ENCODE results near the gene MIGA2.

The MIGA2 gene

DNA sequence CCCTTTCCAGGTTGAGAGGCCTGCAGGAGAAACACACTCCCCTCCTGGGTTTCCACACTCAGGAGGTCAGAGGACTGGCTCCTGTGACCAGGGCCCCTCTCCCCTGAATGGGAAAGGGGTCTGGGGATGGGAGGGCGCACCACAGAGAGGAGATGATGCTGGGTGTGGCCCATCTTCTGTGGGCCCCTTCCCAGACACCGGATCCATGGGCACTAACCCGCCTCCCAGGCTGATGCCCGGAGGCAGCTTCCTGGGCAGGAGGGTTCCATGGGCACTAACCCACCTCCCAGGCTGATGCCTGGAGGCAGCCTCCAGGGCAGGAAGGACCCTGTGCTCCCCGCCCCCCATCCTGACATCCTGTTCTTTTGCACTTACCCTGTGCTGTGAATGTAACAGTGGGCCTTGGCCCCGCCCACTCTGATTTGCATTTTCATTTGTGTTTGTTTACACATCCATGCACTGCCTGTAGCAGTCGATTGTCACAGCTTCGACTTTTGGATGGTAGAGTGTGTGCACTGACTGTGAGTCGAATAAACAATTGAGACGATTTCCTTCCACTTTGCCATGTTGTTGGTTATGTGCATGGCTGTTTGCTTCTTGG lies 35.2 kb downstream of the MIGA2 start:
- DNase-seq (ENCODE audit: extremely low read depth in 1 of 2, low read depth in 1 of 2) = no peak

DNA sequence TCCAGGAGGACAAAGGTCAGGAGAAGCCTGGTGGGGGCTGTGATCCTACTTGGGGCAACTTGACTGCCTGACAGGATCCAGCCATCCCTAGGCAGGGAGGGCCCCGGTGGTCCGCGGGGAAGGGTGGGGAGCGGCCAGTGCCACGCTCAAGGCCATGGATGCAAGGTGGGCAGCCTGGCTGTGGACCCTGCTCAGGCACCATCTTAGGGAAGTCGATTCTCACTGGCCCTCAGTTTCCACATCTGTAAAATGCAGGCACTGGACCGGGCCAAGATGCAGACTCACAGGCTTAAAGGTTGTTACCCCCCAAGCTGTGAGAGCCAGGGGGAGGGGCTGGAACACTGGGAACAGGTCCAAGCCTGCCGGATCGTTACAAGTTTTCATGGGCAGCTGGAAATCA lies 35.7 kb downstream of the MIGA2 start:
- no peak for DNase-seq (ENCODE audit: extremely low read depth in 1 of 2, low read depth in 1 of 2)

DNA sequence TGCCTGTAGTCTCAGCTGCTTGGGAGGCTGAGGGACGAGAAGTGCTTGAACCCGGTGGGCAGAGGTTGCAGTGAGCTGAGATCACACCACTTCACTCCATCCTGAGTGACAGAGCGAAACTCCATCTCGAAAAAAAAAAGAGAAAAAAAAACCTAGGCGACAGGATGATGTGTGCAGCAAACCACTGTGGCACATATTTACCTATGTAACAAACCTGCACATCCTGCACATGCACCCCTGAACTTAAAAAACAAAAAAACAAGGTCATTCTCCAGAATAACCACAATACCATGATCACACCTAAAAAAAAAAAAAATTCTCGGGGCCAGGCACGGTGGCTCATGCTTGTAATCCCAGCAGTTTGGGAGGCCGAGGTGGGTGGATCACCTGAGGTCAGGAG lies 37.0 kb downstream of the MIGA2 start:
- DNase-seq (ENCODE audit: extremely low read depth in 1 of 2, low read depth in 1 of 2) = no peak

DNA sequence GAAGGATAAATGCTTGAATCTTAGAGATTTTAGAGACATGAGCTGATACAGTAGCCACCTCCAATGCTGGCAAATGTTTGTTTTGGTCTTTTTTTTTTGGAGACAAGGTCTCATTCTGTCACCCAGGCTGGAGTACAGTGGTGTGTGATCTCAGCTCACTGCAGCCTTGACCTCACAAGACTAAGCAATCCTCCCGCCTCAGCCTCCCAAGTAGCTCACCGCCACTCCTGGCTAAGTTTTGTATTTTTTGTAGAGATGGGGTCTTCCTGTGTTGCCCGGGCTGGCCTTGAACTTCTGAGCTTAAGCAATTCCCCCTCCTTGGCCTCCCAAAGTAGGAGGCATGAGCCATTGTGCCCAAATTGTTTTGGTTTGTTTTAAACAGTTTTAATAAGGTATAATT lies 37.7 kb downstream of the MIGA2 start:
- DNase-seq (ENCODE audit: extremely low read depth in 1 of 2, low read depth in 1 of 2) = no peak

DNA sequence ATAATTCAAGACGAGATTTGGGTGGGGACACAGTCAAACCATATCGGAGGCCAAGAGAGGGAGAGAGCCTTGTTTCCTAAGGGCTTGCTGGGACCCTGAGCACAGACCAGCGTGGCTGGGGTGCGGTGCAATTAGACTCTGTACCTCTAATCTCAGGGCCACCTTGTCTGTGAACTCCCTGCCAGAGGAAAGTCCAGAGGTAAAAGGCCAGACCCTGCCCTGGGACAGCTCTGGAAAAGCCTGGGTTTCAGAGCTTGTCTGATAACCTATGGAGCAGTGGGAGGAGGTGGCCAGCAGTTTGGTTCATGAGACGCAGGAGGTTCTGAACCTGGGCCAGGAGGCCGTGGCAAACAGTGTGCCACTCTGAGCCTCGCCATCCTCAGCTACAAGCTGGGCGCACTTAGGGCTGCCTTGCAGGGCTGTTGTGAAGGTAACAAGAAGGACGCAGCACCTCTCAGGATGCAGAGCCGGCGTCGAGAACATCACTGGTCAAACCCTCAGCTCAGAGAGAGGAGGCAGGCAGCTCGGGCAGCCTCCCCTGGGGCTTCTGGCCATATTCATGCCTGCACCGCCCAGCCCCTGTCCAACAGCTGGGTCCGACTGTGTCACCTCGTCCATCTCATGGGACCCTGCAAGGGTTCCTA lies 39.7 kb downstream of the MIGA2 start:
- no peak for DNase-seq (ENCODE audit: extremely low read depth in 1 of 2, low read depth in 1 of 2)

DNA sequence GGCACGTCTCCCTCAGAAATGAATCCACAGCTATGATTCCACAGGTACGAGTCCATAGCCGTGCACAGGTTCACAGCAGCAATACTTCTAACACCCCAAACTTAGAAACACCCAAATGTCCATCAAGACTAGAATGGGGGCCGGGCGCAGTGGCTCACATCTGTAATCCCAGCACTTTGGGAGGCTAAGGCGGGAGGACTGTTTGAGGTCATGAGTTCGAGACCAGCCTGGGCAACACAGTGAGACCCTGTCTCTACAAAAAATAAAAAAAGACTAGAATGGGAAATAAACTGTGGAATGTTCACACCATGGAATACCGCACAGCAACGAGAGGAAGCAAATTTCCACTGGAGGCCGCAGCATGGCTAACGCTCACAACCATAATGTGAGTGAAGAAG lies 40.2 kb downstream of the MIGA2 start:
- no peak for DNase-seq (ENCODE audit: extremely low read depth in 1 of 2, low read depth in 1 of 2)

DNA sequence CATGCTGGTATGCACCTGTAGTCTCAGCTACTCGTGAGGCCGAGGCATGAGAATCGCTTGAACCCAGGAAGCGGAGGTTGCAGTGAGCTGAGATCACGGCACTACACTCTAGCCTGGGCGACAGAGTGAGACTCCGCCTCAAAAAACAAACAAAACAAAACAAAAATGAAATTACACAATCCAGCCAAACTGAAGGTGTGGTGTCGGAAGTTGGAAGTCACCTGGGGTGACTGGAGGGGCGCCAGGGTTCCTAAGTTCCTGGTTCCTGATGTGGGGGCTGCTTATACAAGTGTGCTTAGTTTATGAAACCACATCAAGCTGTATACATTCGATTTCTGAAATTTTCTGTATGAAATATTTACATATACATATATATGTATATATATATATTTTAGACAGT lies 40.8 kb downstream of the MIGA2 start:
- DNase-seq (ENCODE audit: extremely low read depth in 1 of 2, low read depth in 1 of 2) = no peak

DNA sequence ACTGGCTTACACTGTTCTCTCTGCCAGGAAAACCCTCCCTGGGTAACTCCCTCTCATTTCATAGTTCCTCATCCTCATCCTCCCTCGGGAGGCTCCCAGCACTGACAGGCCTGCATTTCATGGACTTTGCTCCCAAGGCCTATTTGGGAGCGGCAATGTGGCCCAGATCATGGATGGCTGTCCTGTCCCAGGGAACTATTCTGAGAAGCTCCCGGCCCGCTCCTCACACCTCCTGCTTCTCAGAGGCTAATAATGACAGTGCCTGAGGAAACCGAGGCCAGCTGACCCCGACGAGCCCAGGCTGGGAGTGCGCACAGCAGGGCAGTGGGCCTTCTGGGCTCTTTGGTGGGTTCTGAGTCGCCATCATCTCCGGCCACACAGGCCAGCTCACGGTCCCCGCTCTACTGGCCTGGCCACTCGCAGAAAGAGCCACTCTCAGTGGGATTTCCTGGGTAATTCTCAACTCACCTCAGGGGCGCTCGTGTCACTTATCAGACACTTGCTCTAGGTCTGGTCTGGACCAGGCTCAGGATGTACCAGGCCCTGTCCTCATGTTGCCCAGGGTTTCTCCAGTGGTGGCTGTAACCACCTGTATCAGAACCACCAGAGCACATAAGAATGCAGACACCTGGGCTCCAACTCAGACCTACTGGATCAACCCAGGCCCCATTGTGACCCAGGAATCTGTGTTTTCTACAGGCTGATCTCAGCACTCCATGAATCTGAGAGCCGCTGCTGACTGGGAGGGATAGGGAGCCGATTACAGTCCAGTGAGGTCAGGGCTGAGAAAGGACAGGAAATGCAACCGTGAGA lies 42.5 kb downstream of the MIGA2 start:
- DNase-seq (ENCODE audit: extremely low read depth in 1 of 2, low read depth in 1 of 2) = no peak

DNA sequence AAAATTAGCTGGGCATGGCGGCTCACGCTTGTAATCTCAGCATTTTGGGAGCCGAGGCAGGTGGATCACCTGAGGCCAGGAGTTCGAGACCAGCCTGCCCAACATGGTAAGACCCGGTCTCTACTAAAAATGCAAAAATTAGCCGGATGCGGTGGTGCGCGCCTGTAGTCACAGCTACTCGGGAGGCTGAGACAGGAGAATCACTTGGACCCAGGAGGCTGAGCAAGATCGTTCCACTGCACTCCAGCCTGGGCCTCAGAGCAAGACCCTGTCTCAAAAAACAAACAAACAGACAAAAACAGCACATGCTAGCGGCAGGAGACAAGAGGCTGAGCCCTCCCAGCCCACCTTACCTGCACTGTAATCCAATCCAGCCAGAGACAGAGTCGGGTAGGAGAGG lies 43.4 kb downstream of the MIGA2 start:
- no peak for DNase-seq (ENCODE audit: extremely low read depth in 1 of 2, low read depth in 1 of 2)

DNA sequence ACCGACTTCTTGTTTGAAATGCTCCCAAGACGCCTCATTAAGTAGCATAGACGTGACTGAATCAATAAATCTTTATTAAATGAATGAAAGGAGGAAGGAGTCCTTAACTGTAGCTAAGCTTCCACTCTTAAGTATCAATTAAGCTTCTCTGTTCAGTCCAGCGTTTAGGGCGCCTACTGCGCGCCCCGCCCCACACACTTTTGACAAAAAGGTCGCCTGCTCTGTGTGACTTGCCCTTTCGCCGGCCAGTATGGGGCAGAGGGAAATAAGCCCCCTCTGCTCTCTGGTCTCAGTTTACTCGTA lies 43.8 kb downstream of the MIGA2 start:
- no peak for DNase-seq (ENCODE audit: extremely low read depth in 1 of 2, low read depth in 1 of 2)

DNA sequence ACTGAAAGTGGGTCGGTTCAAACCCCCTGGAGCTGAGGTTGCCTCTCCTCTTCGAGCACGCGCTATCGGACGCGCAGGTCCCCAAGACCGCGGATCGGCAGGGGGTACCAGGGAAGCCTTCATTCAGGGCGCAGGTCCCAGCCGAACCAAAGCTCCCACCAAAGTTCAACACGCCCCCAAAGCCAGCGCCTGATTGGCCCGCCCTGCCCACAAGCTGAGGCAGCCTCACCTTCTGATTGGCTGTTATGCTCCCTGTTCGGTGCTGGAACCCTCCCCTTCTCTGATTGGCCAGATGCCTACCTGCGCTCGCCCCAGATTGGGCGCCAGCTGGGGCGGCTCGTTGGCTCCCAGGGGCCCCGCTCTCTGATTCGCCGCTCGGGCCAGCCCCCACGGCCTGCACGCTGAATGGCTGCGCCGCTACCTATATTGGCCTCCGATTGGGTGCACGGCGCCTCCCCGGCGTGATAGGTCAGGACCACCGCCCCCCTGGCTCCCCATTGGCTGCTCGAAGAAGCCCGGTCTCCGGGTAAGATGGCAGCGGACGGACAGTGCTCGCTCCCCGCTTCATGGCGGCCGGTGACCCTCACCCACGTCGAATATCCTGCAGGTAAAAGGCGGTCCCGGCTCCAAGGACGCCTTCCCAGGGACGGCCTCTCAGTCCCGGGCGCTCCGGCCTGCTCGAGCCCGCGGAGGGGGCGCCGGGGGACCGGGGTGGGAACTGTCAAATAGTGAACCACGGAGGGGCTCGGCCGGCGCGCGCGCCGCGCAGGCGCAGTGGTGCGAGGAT lies 44.4 kb downstream of the MIGA2 start, which contains the start of gene DOLPP1:
DOLPP1 (plus strand) TSS at position 511 of the 787 bp plus-strand sequence; CDS start at position 532, 21 bp downstream.
- DNase-seq (ENCODE audit: extremely low read depth in 1 of 2, low read depth in 1 of 2) = peak; percentile 95 to 97

DNA sequence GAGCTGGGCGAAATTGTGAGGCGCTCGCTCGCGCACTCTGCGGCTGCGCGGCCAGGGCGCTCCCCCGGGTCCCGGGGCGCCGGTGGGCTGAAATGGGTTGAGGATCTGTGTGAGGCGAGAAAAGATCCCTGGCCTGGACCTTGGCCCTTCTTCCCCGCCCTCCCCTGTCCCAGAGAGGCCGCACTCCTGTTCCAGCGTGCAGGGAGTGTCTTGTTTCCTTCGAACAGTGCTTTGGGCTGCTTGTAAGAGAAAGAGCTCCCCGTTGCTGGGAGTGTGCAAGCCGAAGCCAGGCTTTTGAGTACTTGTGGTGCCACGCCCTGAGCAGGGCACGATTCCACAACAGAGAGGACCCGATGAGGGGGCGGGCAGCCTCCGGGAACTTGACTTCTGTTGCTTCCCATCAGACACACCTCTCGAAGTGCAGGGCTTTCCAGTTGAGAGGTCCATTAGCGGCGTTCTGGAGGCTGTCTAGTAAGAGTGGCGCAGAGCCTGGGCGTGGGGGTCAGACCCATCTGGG lies 45.0 kb downstream of the MIGA2 start:
- DNase-seq (ENCODE audit: extremely low read depth in 1 of 2, low read depth in 1 of 2) = no peak

DNA sequence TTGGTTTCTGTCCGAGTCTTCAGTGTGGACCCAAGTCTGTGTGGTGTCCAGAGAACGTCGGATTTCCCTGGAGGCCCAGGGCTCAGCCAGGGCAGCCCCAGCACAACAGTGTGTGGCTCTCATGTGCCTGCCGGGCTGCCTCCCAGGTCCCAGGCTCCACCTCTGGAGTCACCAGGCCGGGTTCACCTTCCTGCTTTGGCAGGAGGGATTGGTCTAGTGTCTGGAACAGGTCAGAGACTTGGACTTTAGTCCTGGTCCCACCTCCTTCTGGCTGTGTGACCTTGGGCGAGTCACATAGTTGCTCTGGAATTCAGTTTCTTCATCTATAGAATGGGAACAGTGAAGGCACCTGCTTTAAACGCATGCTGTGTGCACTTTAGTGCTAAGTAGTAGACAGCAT lies 47.7 kb downstream of the MIGA2 start:
- no peak for DNase-seq (ENCODE audit: extremely low read depth in 1 of 2, low read depth in 1 of 2)

DNA sequence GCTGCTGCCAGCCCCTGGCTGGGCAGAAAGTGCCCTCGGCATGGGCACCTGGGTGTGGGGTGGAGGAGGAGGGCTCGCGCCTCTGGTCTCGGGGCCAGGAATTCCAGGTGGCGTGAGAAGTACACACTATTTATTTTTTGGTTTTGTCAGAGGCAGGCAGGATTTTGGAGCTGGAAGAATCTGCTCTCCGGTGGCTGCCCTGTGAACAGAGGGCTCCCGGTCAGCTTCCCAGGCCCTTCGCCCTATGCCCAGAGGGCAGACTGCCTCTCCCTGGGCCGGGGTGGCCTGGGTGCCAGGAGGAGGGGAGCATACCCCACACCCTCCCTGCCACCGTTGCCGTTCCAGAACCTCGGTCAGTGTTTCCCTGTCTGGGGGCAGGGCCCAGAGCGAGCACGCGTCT lies 52.8 kb downstream of the MIGA2 start:
- no peak for DNase-seq (ENCODE audit: extremely low read depth in 1 of 2, low read depth in 1 of 2)

DNA sequence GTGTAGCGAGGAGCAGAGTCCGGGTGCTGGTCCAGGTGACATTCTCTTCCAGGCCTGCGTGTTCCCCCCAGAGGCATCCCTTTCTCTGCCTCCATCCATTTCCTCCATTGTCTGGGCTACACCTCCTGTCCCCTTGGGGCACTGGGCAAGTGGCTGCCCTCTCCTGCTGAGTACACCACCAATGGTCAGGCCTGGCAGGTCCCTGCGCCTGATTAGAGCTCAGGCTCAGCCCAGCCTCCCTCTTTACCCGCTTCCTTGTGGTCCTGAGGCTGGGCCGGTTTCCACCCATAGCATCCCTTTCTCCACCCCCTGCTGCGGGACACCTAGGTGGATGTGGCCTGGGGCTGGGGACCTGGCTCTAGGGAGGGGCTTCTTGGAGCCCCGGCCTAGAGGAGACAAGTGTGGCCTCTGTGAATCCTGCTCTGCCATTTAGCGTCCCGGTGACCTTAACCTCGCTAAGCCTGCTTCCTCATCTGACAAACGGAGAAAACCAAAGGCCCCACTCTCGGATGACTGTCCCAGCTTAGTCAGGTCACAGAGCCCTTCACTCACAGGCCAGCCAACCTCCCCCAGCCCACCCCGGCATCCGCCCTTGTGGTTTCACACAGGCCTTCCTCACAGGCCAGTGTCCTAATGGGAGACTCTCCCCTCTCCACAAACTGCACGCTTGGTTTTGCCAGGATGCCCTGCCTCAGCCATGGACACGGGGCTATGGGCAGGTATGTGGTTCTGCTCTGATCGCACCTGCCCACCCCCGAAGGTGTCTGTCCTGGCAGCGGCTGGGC lies 57.4 kb downstream of the MIGA2 start:
- DNase-seq (ENCODE audit: extremely low read depth in 1 of 2, low read depth in 1 of 2) = no peak

DNA sequence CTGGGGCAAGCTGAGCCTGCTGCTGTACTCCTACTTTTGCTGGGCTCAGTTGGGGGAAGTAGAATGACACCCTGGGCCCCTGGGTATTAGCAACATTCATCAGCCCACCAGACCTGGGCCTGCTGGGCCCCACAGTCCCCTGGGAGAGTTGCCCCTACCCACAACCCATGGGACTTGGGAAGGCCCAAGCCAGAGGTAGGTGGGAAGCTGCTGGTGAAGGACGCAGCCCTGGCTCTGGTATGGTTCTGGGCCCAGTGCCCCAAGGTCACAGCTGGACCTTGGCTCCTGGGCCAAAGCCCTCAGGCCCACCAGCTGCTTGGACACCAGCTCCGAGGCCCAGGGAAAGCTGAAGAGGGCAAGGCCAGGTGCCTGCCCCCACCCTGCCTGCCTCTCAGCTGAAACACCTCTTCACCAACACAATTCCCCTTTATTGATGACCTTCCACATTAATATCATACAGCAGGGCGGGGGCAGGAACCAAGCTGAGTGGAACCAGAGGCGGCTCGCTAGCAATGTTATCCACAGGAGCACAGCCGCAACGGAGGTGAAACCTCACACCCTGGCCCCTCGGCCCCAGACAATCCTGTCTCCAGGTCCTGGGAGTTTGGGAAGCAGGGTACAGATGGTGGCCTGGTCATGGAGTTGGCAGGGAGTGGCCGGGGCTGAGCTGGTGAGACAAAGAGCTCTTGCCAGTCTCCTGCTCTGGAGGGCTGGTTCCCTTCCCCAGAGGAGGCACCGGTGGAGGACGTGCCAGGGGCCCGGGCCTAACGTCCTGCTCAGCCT lies 58.2 kb downstream of the MIGA2 start:
- DNase-seq (ENCODE audit: extremely low read depth in 1 of 2, low read depth in 1 of 2) = no peak

DNA sequence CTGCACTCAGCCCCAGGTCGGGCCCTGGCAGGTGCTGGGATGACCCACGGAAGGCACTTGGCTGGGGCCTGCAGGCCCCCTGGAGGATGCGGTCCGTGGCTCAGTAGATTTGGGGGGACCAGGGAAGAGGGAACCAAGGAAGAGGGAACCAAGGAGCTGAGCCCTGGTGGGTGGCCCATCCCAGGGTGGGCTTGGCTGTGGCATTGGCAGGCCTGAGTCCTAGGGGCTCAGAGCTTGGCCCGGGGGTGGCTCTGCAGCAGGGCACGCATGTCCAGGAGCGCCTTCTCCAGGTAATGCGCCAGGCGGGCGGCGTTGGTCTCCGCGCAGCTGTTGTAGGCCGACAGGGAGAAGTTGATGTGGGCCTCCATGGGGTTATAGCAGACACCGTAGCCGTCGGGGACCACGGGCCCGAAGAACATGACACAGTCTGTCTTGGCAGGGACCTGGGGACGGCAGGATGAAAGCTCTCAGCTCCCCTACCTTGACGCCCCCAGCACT lies 58.8 kb downstream of the MIGA2 start:
- no peak for DNase-seq (ENCODE audit: extremely low read depth in 1 of 2, low read depth in 1 of 2)

DNA sequence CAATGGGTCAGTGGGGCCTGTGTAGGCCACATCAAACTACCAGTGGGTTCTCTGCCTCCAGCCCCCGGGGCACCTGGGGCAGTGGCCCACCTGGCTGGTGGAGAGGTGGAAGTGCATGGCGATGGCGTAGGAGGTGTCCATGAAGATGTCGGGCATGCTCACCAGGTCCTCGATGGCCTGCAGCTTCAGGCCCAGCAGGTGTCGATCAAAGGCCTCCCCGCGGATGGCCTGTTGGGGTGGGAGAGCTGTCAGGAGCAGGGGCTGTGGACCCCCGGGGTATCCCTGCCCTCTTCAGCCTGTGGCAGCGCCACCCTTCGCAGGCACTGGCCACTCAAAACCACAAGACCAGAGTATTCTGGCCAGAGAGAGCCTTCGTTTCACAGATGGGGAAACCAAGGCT lies 59.5 kb downstream of the MIGA2 start:
- no peak for DNase-seq (ENCODE audit: extremely low read depth in 1 of 2, low read depth in 1 of 2)

DNA sequence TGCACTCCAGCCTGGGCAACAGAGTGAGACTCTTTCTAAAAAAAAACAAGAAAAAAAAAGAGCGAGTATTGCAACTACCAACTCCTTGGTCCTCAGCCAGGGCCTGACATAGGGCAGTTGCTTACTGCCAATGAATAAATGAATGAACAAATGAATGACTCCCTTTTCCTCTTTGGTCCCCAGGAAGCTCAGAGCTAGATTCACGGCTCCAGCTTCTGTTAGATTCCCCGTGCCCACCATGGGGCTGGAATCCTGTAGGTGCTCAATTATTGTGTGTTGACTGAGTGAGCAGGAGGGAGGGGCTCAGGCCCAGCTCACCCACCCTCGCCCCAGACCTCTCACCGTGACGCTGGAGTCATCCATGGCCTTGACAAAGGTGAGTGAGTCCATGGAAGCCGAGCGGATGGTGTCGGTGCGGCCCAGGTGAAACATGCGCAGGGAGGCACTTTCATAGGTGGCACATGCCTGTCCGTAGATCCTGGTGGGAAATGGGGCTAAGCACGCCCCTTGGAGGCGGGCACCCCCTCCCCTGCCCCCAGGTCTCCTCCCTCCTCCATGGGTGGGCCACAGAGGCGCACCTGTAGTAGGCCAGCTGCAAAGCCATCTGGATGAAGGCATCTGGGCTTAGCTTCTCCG lies 61.4 kb downstream of the MIGA2 start:
- DNase-seq (ENCODE audit: extremely low read depth in 1 of 2, low read depth in 1 of 2) = no peak
